ENCODE results near the gene KIF26A.

- TF ChIP-seq CTCF (IDR thresholded peaks at IDR 0.05; ENCODE audit: poor library complexity): no peak
- no peak for TF ChIP-seq EZH2 (IDR thresholded peaks at IDR 0.05; ENCODE audit: borderline replicate concordance)
These were observed 23.2 kb upstream of the KIF26A start for GRCh38 chr14:104115131-104115600.

Data from hepatocyte (in vitro differentiated cells).